ENCODE results near the gene PHIP.

DNA sequence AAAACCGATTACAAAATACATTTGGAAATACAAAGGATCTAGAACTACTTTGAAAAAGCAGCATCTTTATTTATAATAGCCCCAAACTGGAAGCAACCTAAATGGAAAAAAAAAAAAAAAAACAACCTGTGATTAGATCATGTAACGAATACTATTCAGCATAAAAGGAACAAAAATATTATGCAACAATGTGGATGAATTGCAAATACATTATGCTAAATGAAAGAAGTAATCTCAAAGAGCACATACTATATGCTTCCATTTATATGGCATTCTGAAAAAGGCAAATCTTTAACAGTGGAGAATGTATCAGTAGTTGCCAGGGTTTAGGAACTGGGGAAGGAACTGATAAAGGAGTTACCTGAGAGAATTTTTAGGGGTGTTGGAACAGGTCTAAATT, 181.8 kb downstream of the PHIP start:
- TF ChIP-seq, protein P1, sequence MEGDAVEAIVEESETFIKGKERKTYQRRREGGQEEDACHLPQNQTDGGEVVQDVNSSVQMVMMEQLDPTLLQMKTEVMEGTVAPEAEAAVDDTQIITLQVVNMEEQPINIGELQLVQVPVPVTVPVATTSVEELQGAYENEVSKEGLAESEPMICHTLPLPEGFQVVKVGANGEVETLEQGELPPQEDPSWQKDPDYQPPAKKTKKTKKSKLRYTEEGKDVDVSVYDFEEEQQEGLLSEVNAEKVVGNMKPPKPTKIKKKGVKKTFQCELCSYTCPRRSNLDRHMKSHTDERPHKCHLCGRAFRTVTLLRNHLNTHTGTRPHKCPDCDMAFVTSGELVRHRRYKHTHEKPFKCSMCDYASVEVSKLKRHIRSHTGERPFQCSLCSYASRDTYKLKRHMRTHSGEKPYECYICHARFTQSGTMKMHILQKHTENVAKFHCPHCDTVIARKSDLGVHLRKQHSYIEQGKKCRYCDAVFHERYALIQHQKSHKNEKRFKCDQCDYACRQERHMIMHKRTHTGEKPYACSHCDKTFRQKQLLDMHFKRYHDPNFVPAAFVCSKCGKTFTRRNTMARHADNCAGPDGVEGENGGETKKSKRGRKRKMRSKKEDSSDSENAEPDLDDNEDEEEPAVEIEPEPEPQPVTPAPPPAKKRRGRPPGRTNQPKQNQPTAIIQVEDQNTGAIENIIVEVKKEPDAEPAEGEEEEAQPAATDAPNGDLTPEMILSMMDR (tag by site-specific recombination; IDR thresholded peaks at IDR 0.05): no peak
- TF ChIP-seq, protein P2, sequence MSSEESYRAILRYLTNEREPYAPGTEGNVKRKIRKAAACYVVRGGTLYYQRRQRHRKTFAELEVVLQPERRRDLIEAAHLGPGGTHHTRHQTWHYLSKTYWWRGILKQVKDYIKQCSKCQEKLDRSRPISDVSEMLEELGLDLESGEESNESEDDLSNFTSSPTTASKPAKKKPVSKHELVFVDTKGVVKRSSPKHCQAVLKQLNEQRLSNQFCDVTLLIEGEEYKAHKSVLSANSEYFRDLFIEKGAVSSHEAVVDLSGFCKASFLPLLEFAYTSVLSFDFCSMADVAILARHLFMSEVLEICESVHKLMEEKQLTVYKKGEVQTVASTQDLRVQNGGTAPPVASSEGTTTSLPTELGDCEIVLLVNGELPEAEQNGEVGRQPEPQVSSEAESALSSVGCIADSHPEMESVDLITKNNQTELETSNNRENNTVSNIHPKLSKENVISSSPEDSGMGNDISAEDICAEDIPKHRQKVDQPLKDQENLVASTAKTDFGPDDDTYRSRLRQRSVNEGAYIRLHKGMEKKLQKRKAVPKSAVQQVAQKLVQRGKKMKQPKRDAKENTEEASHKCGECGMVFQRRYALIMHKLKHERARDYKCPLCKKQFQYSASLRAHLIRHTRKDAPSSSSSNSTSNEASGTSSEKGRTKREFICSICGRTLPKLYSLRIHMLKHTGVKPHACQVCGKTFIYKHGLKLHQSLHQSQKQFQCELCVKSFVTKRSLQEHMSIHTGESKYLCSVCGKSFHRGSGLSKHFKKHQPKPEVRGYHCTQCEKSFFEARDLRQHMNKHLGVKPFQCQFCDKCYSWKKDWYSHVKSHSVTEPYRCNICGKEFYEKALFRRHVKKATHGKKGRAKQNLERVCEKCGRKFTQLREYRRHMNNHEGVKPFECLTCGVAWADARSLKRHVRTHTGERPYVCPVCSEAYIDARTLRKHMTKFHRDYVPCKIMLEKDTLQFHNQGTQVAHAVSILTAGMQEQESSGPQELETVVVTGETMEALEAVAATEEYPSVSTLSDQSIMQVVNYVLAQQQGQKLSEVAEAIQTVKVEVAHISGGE (tag by site-specific recombination; conservative IDR thresholded peaks at IDR 0.05; ENCODE audit: low read depth): no peak

Data from HEK293 (cell line).